ENCODE measurements around the gene XRCC3. TPM values are rescaled to one million over a fixed set of nuclear protein-coding genes. Genes with fewer than 3 reads are reported as not detected.

XRCC3 gene
- total RNA-seq, 1 experiment from 2014 or later, result 28.4 TPM

- Histone ChIP-seq H3K9me3 (replicated peaks) (no peaks in the 10 kb centered on the region), H3K36me3 (peaks cover 41% of the 10 kb centered on the region), H3K4me1 (replicated peaks) (peaks cover 16% of the 10 kb centered on the region), H3K27me3 (replicated peaks) (no peaks in the 10 kb centered on the region), H3K27ac (no peak overlapping the region), H3K4me3 (no peak overlapping the region)
- no peak for DNase-seq (ENCODE audit: low read depth in 1 of 2, low spot score in 2 of 2)
Measured at GRCh38 chr14:103725739-103726395, 10.6 kb upstream of the XRCC3 start.

DNA sequence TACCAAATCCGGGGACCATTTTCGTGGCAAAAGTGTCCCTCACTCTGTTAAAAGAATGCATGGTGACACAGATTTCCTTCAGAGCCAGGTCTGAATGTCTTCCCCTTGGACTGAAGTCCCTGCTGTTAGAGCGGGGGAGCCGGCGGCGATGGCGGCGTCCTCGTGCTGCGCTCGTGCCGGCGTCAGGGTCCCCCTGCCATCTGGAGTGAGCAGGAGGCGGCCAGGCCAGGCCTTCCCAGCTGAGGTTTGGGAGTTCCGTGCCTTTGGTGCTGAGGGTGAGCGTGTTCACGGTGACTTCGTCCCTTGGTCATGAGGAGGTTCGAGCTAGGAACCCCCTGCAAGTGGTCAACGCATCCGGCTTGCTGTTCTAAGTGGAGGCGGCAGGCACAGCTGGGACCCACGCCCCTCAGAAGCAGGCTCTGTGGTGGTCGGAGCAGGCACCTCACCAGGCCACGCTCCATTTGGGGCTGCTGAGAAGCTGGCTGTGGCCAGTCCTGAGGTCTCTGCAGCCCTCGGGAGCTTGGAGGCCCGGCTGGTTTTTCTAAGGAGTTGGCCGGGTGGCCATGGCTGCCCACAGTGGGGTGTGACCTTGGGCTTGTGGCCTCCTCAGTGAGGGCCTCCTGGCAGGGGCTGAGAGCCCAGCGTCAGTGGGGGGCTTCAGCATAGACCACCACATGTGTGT lies 9.9 kb upstream of the XRCC3 start:
- no peaks in the 10 kb centered on the region for H3K9me3 ChIP-seq (replicated peaks)
- H3K27ac ChIP-seq, result no peak overlapping the region
- peaks cover 34% of the 10 kb centered on the region for H3K36me3 ChIP-seq
- H3K27me3 ChIP-seq (replicated peaks), result no peaks in the 10 kb centered on the region
- no peak for DNase-seq (ENCODE audit: low read depth in 1 of 2, low spot score in 2 of 2)
- no peak overlapping the region for H3K4me3 ChIP-seq
- peaks cover 18% of the 10 kb centered on the region for H3K4me1 ChIP-seq (replicated peaks)

GRCh38 chr14:103724116-103724515 lies 8.9 kb upstream of the XRCC3 start:
- Histone ChIP-seq H3K4me1 (replicated peaks) (peaks cover 18% of the 10 kb centered on the region), H3K9me3 (replicated peaks) (no peaks in the 10 kb centered on the region), H3K36me3 (peaks cover 24% of the 10 kb centered on the region), H3K27ac (no peak overlapping the region), H3K4me3 (no peak overlapping the region), H3K27me3 (replicated peaks) (no peaks in the 10 kb centered on the region)
- DNase-seq (ENCODE audit: low read depth in 1 of 2, low spot score in 2 of 2), result no peak

- Histone ChIP-seq H3K27ac (no peak overlapping the region), H3K9me3 (replicated peaks) (no peaks in the 10 kb centered on the region), H3K36me3 (peaks cover 20% of the 10 kb centered on the region), H3K27me3 (replicated peaks) (no peaks in the 10 kb centered on the region), H3K4me1 (replicated peaks) (peaks cover 18% of the 10 kb centered on the region), H3K4me3 (no peak overlapping the region)
- DNase-seq (ENCODE audit: low read depth in 1 of 2, low spot score in 2 of 2), result no peak
Measured at GRCh38 chr14:103723748-103724081, 8.5 kb upstream of the XRCC3 start.

DNA sequence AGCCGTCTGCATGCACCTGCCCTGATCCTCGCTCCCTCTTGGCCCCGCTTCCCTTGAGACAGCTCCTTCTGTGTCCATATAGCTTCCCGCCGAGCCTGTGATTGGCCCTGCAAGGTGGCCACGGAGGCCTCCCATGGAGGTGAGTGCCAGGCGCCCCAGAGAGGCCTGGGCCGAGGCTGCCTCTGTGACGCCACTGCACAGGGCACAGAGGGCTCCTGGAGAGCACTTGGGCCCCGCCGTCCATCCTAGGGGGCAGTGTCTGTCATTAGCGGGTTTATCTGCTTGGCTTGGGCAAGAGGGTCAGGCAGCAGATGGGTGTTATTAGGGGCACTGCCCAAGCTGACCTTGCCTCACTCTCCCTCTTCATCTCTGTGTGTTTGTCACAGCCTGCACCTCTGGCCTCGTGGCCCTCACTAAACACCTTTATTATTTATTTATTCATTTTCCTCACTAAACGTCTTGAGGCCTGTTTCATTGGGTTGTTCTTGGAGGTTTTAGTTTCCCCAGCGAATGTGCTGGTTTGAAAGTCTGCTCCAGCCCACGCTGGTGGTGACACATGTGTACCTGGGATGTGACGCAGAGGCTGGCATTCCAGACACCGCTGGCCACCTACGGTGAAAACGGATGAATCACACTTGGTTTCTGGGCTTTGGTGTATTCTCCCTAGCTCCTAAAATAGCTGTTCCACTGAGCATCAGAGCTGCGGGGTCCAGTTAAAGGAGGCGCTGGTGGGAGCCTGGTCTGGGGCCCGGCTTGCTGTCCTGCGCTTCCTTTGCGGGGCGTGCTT lies 6.3 kb upstream of the XRCC3 start:
- Histone ChIP-seq H3K27ac (peak overlapping the region; percentile 32), H3K4me1 (replicated peaks) (peaks cover 23% of the 10 kb centered on the region), H3K9me3 (replicated peaks) (no peaks in the 10 kb centered on the region), H3K36me3 (peaks cover 16% of the 10 kb centered on the region), H3K27me3 (replicated peaks) (no peaks in the 10 kb centered on the region), H3K4me3 (no peak overlapping the region)
- DNase-seq (ENCODE audit: low read depth in 1 of 2, low spot score in 2 of 2), result peak; percentile 55 to 80

DNA sequence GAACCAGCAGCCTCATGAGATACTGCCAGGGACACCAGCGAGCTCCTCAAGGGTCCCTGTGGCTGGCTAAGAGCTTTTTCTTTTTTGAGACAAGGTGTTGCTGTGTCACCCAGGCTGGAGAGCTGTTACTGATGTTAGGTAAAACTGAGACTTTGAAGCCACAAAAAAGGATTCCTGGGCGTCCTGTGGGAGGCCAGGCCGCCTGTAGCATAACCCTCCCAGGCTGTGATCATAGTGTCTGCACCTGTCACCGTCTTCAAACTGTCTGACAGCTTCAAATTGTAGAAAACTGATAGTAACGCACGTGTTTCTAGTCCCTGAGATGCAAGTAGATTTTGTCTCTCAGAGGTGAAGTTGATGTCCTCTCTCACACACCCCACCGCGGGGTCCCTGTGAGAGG lies 4.5 kb upstream of the XRCC3 start:
- Histone ChIP-seq H3K27ac (no peak overlapping the region), H3K9me3 (replicated peaks) (no peaks in the 10 kb centered on the region), H3K27me3 (replicated peaks) (no peaks in the 10 kb centered on the region), H3K4me3 (no peak overlapping the region), H3K36me3 (peaks cover 10% of the 10 kb centered on the region), H3K4me1 (replicated peaks) (peaks cover 30% of the 10 kb centered on the region)
- no peak for DNase-seq (ENCODE audit: low read depth in 1 of 2, low spot score in 2 of 2)

GRCh38 chr14:103718572-103718971 lies 3.3 kb upstream of the XRCC3 start:
- Histone ChIP-seq H3K36me3 (peaks cover 11% of the 10 kb centered on the region), H3K9me3 (replicated peaks) (no peaks in the 10 kb centered on the region), H3K4me1 (replicated peaks) (peaks cover 41% of the 10 kb centered on the region), H3K27me3 (replicated peaks) (no peaks in the 10 kb centered on the region), H3K27ac (no peak overlapping the region), H3K4me3 (no peak overlapping the region)
- no peak for DNase-seq (ENCODE audit: low read depth in 1 of 2, low spot score in 2 of 2)

DNA sequence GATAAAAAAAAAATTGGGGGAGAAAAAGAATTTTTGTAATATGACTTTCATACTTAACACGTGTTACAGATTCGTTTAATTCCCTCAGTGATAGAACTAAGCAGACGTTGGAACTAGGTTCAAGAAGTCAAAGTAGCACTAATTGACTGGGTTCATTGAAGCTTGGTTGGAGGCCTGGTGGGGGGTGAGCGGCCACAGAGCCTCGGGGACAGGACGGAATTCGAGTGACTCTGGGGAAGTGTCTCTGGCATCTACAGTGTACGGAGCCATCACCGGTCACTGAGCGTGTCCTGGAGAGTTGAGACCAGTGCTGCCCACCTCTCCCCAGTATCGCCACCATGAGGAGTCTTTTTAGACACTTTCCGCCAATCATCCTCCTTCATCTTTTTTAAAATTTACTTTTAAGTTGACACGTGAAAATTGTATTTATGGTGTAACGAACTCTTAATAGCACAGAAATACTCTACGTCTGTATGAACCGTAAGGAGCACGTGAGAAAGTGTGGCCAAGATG lies 1.7 kb upstream of the XRCC3 start:
- H3K9me3 ChIP-seq (replicated peaks), result no peaks in the 10 kb centered on the region
- H3K36me3 ChIP-seq, result peaks cover 23% of the 10 kb centered on the region
- DNase-seq (ENCODE audit: low read depth in 1 of 2, low spot score in 2 of 2), result no peak
- H3K4me1 ChIP-seq (replicated peaks), result peaks cover 36% of the 10 kb centered on the region
- peak overlapping the region; percentile 79 for H3K4me3 ChIP-seq
- no peaks in the 10 kb centered on the region for H3K27me3 ChIP-seq (replicated peaks)
- H3K27ac ChIP-seq, result no peak overlapping the region

- H3K27ac ChIP-seq, result no peak overlapping the region
- peak in 1 of 2 experiments; percentile 18 for DNase-seq (ENCODE audit: low read depth in 1 of 2, low spot score in 2 of 2)
- H3K4me3 ChIP-seq, result peak overlapping the region; percentile 79
- H3K36me3 ChIP-seq, result peaks cover 24% of the 10 kb centered on the region
- no peaks in the 10 kb centered on the region for H3K9me3 ChIP-seq (replicated peaks)
- H3K27me3 ChIP-seq (replicated peaks), result no peaks in the 10 kb centered on the region
- peaks cover 29% of the 10 kb centered on the region for H3K4me1 ChIP-seq (replicated peaks)
Measured at GRCh38 chr14:103716091-103716801, 995 bp upstream of the XRCC3 start.

DNA sequence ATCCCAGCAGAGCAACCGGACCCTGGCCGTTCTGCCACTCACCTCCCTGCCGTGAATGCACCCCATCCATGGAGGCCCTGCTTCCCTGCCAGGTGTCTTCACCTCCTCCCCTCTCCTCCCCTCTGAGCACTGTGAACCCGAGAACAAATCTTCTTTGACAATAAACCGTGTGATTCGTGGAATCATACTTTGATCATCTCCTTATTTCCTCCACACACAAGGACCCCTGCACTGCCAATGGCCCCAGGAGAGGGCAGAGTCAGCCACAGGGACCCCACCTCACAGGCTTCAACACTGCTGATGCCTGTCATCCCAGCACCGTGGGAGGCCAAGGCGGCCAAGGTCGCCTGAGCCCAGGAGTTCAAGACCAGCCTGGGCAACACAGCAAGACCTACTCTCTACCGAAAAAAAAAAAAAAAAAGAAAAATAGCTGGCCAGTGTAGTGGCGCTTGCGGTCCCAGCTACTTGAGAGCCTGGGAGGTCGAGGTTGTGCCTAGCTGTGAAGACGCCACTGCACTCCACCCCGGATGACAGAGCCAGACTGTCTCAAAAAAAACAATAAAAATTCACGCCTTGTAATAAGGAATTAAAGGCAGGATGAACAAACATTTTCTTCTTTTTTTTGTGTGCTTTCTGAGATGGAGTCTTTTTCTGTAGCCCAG lies 1.1 kb downstream of the XRCC3 start:
- H3K4me3 ChIP-seq, result peak overlapping the region; percentile 79
- H3K27me3 ChIP-seq (replicated peaks), result no peaks in the 10 kb centered on the region
- peaks cover 40% of the 10 kb centered on the region for H3K36me3 ChIP-seq
- peak in 1 of 2 experiments; percentile 28 for DNase-seq (ENCODE audit: low read depth in 1 of 2, low spot score in 2 of 2)
- no peaks in the 10 kb centered on the region for H3K9me3 ChIP-seq (replicated peaks)
- 0 out of 2 replicates have a peak overlapping the region, but pooled peaks have one; percentile 59 for H3K27ac ChIP-seq
- peaks cover 23% of the 10 kb centered on the region for H3K4me1 ChIP-seq (replicated peaks)

- no peaks in the 10 kb centered on the region for H3K27me3 ChIP-seq (replicated peaks)
- H3K27ac ChIP-seq, result no peak overlapping the region
- H3K4me3 ChIP-seq, result no peak overlapping the region
- no peak for DNase-seq (ENCODE audit: low read depth in 1 of 2, low spot score in 2 of 2)
- H3K4me1 ChIP-seq (replicated peaks), result peaks cover 23% of the 10 kb centered on the region
- H3K36me3 ChIP-seq, result peaks cover 47% of the 10 kb centered on the region
- no peaks in the 10 kb centered on the region for H3K9me3 ChIP-seq (replicated peaks)
Measured at GRCh38 chr14:103713304-103714062, 1.8 kb downstream of the XRCC3 start.

DNA sequence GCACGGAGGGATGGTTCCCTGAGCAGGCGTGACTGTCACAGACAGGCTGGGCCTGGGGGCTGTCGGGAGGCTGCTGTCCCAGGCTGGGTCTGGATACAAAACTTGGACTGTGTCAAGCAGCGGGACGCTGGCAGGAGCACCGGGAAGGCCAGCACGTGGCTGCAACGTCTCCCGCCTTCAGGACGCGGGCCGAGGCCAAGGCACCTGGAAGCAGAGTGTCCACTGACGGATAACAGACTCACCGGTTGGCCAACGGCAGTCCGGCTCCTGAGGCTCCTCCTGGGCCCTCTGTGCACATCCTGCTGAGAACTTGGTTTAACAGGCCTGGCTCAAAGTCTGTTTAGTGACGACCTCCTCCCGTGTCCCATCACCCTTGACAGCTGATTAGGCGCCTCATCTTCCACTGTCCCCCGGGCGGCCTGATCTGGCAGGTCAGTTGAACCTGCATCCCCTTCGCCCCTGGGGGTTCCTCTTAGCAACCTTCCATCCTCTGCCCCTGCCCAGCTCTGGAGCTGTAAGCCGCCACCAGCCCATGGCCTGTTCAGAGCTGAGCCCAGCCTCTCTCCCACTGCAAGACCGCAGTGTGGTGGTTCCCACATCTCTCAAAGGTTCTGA lies 2.5 kb downstream of the XRCC3 start:
- DNase-seq (ENCODE audit: low read depth in 1 of 2, low spot score in 2 of 2), result no peak
- Histone ChIP-seq H3K36me3 (peaks cover 55% of the 10 kb centered on the region), H3K4me1 (replicated peaks) (peaks cover 23% of the 10 kb centered on the region), H3K9me3 (replicated peaks) (no peaks in the 10 kb centered on the region), H3K4me3 (no peak overlapping the region), H3K27me3 (replicated peaks) (no peaks in the 10 kb centered on the region), H3K27ac (no peak overlapping the region)
